HEK293 (cell line): ENCODE results near the gene NSUN3.

Experiments used
- CTCF ChIA-PET: fragments of 350-600 bp; formaldehyde crosslinking; extraction: SDS; loops from one replicate; lab custom pipeline; 2021; ENCODE audit warnings: antibody characterized with exemption; lab: Yijun Ruan, JAX
- POLR2A ChIA-PET: fragments of 300-600 bp; formaldehyde crosslinking; extraction: SDS; loops from one replicate; lab custom pipeline; 2020; ENCODE audit warnings: antibody characterized with exemption, inconsistent platforms; lab: Yijun Ruan, JAX
- H3K27ac ChIP-seq: fragments of 200-500 bp; sonication (Bioruptor generic); 2 replicates; pipeline ENCODE4 v1.5.1; 2014; ENCODE audit warnings: low read depth, low read length, control low read depth, inconsistent platforms; ENCODE audit errors: extremely low read depth
- H3K36me3 ChIP-seq, 2 experiments: fragments of 200-500 bp in 1 of 2; sonication (Bioruptor generic) in 1 of 2; 1 replicate in 1 of 2; 2 replicates in 1 of 2; pipeline ENCODE4 v1.5.1; 2014 to 2017; ENCODE audit warnings: inconsistent platforms in 2 of 2, low read length in 2 of 2; ENCODE audit not compliant: control insufficient read depth in 2 of 2, insufficient read depth in 1 of 2
- H3K4me1 ChIP-seq: fragments of 200-500 bp; sonication (Bioruptor generic); 2 replicates; pipeline ENCODE4 v1.5.1; 2014; ENCODE audit warnings: mild to moderate bottlenecking, low read length, inconsistent platforms; ENCODE audit not compliant: control insufficient read depth, insufficient read depth
- H3K4me3 ChIP-seq: 2 replicates; pipeline ENCODE4 v1.5.1; 2011; ENCODE audit warnings: low read depth, mild to moderate bottlenecking, control low read depth, low read length, moderate library complexity
- H3K9me3 ChIP-seq: fragments of 200-500 bp; sonication (Bioruptor generic); 2 replicates; pipeline ENCODE4 v1.5.1; 2014; ENCODE audit warnings: low read depth, low read length, inconsistent platforms; ENCODE audit not compliant: control insufficient read depth, insufficient read depth
- KLF17 ChIP-seq: fragments of 450-650 bp; formaldehyde crosslinking; IDR thresholded peaks from 2 replicates; pipeline ENCODE4 v1.5.1; 2016; ENCODE audit warnings: missing biosample characterization, missing genetic modification characterization
- KLF9 ChIP-seq: fragments of 450-650 bp; formaldehyde crosslinking; IDR thresholded peaks from 2 replicates; pipeline ENCODE4 v1.5.1; 2016; ENCODE audit warnings: missing biosample characterization, missing genetic modification characterization, low read depth
- MZF1 ChIP-seq: fragments of 450-650 bp; formaldehyde crosslinking; IDR thresholded peaks from 2 replicates; pipeline ENCODE4 v1.5.1; 2017; ENCODE audit warnings: missing biosample characterization, missing genetic modification characterization, borderline replicate concordance
- PRDM6 ChIP-seq: fragments of 450-650 bp; formaldehyde crosslinking; IDR thresholded peaks from 2 replicates; pipeline ENCODE4 v1.5.1; 2017; ENCODE audit warnings: missing biosample characterization, missing genetic modification characterization
- ZBTB6 ChIP-seq: fragments of 450-650 bp; formaldehyde crosslinking; IDR thresholded peaks from 2 replicates; pipeline ENCODE4 v1.5.1; 2017; ENCODE audit warnings: missing biosample characterization, missing genetic modification characterization
- ZFP37 ChIP-seq: fragments of 450-650 bp; formaldehyde crosslinking; IDR thresholded peaks from 2 replicates; pipeline ENCODE4 v1.5.1; 2016; ENCODE audit warnings: missing biosample characterization, missing genetic modification characterization
- ZIC2 ChIP-seq: fragments of 450-650 bp; formaldehyde crosslinking; IDR thresholded peaks from 2 replicates; pipeline ENCODE4 v1.5.1; 2016; ENCODE audit warnings: missing biosample characterization, missing genetic modification characterization
- ZNF18 ChIP-seq: fragments of 450-650 bp; formaldehyde crosslinking; IDR thresholded peaks from 2 replicates; pipeline ENCODE4 v1.5.1; 2016; ENCODE audit warnings: missing biosample characterization, missing genetic modification characterization
- ZNF184 ChIP-seq: fragments of 450-650 bp; IDR thresholded peaks from 2 replicates; pipeline ENCODE4 v1.5.1; 2018; ENCODE audit warnings: missing biosample characterization, mild to moderate bottlenecking, missing genetic modification characterization
- ZNF211 ChIP-seq: fragments of 450-650 bp; formaldehyde crosslinking; IDR thresholded peaks from 2 replicates; pipeline ENCODE4 v1.5.1; 2016; ENCODE audit warnings: low read depth, missing biosample characterization, missing genetic modification characterization
- ZNF221 ChIP-seq: fragments of 450-650 bp; formaldehyde crosslinking; IDR thresholded peaks from 2 replicates; pipeline ENCODE4 v1.5.1; 2017; ENCODE audit warnings: missing biosample characterization, missing genetic modification characterization, borderline replicate concordance
- ZNF266 ChIP-seq: fragments of 450-650 bp; formaldehyde crosslinking; IDR thresholded peaks from 2 replicates; pipeline ENCODE4 v1.5.1; 2016; ENCODE audit warnings: missing biosample characterization, missing genetic modification characterization, low read depth
- ZNF280C ChIP-seq: fragments of 450-650 bp; formaldehyde crosslinking; IDR thresholded peaks from 2 replicates; pipeline ENCODE4 v1.5.1; 2016; ENCODE audit warnings: missing biosample characterization, missing genetic modification characterization
- ZNF571 ChIP-seq: fragments of 450-650 bp; formaldehyde crosslinking; IDR thresholded peaks from 2 replicates; pipeline ENCODE4 v1.5.0; 2017; ENCODE audit warnings: missing biosample characterization, missing genetic modification characterization
- ZNF639 ChIP-seq: fragments of 450-650 bp; formaldehyde crosslinking; IDR thresholded peaks from 2 replicates; pipeline ENCODE4 v1.5.1; 2016; ENCODE audit warnings: missing biosample characterization, missing genetic modification characterization
- ZSCAN16 ChIP-seq: fragments of 450-650 bp; formaldehyde crosslinking; IDR thresholded peaks from 2 replicates; pipeline ENCODE4 v1.5.1; 2016; ENCODE audit warnings: missing biosample characterization, missing genetic modification characterization

The NSUN3 gene

GRCh38 chr3:94015025-94015424 is 47.8 kb upstream of the NSUN3 start:
- no peaks in the 10 kb centered on the region for H3K9me3 ChIP-seq
- CTCF ChIA-PET = interaction anchor here (0.7 to 1.5 kb wide), 4 partner anchors 10 to 160 kb away, joined by 3 to 4 read pairs (median 3); no protein-coding TSS in a partner anchor
- no peak overlapping the region for H3K4me3 ChIP-seq
- H3K4me1 ChIP-seq = no peaks in the 10 kb centered on the region
- H3K27ac ChIP-seq = no peak overlapping the region
- POLR2A ChIA-PET = no interaction called here
- TF ChIP-seq ZBTB6 = no peak
- no peak for TF ChIP-seq KLF17 (tag by site-specific recombination)
- TF ChIP-seq ZNF280C (tag by site-specific recombination) = no peak
- H3K36me3 ChIP-seq = no peaks in the 10 kb centered on the region

GRCh38 chr3:94019659-94020058 is 43.2 kb upstream of the NSUN3 start:
- ChIA-PET POLR2A (no interaction called here), CTCF (no interaction called here)
- TF ChIP-seq PRDM6 (tag by site-specific recombination) (no peak), ZNF184 (tag by site-specific recombination) (no peak), ZNF266 (tag by site-specific recombination) (no peak), ZNF211 (no peak), ZNF571 (tag by site-specific recombination) (no peak), ZNF639 (tag by site-specific recombination) (no peak), ZFP37 (no peak), ZSCAN16 (tag by site-specific recombination) (no peak), MZF1 (tag by site-specific recombination) (no peak), ZNF221 (no peak), KLF9 (tag by site-specific recombination) (no peak), ZIC2 (tag by site-specific recombination) (no peak), ZNF18 (tag by site-specific recombination) (no peak)
- Histone ChIP-seq H3K4me3 (no peak overlapping the region), H3K9me3 (no peaks in the 10 kb centered on the region), H3K27ac (no peak overlapping the region), H3K4me1 (no peaks in the 10 kb centered on the region), H3K36me3 (no peaks in the 10 kb centered on the region; a peak in 1 of 3 replicates)
